ENCODE data around the gene TBC1D1.

GRCh38 chr4:38037612-38038011 lies 146.7 kb downstream of the TBC1D1 start:
- no peak for TF ChIP-seq EZH2 (IDR thresholded peaks at IDR 0.05; ENCODE audit: low read length, unreplicated experiment)
- no peak for TF ChIP-seq CTCF (conservative IDR thresholded peaks at IDR 0.05; ENCODE audit: low read depth, low read length)

Measured in PC-3 (cell line).